ENCODE data around the gene GRID1.

- no peak for TF ChIP-seq POLR2A (IDR thresholded peaks at IDR 0.05)
- no peak for TF ChIP-seq CTCF (IDR thresholded peaks at IDR 0.05)
Measured at GRCh38 chr10:86308056-86308455, 58.5 kb downstream of the GRID1 start.

Measured in Peyer's patch (tissue), 4 donors.